Diencephalon (tissue), 1 donor: ENCODE measurements around the gene KCNE4. TPM values are rescaled to one million over a fixed set of nuclear protein-coding genes. Genes with fewer than 3 reads are reported as not detected.

Source experiments
- total RNA-seq: library from RNA; depleted of rRNA; stranded (reverse); fragments of >200 nt; gene quantifications from one replicate; pipeline ENCODE4 v1.2.3, GENCODE V29; 2014

KCNE4 gene
- total RNA-seq = 2.5 TPM

GRCh38 chr2:223051693-223052289 lies at the start of gene KCNE4:
Gene KCNE4, plus strand, starts transcription at chr2:223052190. Its CDS starts 641 bp downstream, at chr2:223052831.

Other genes with a start within 250 kb of the KCNE4 start
- gene ACSL3, start 191.2 kb upstream of the KCNE4 start, total RNA-seq = 284 TPM